H9 (cell line): ENCODE results near the gene CDH4. TPM values are rescaled to one million over a fixed set of nuclear protein-coding genes. Genes with fewer than 3 reads are reported as not detected.

Experiments
- DNase-seq: peaks from one replicate; pipeline ENCODE4 v3.0.0-alpha.2; 2017
- H2AFZ ChIP-seq: one replicate; pipeline ENCODE4 v1.6.1; 2013; ENCODE audit warnings: mild to moderate bottlenecking, low read length, control low read depth, moderate library complexity
- H2AK5ac ChIP-seq: 2 replicates; pipeline ENCODE4 v1.6.1; 2013; ENCODE audit warnings: low read length, control low read depth, mixed read lengths; ENCODE audit not compliant: insufficient read length
- H2BK120ac ChIP-seq: one replicate; pipeline ENCODE4 v1.6.1; 2013; ENCODE audit warnings: low read depth, mild to moderate bottlenecking, low read length, control low read depth, inconsistent platforms; ENCODE audit not compliant: poor library complexity, severe bottlenecking
- H2BK12ac ChIP-seq: 2 replicates; pipeline ENCODE4 v1.6.1; 2013; ENCODE audit warnings: low read length, control low read depth, mixed read lengths, low read depth; ENCODE audit not compliant: insufficient read length
- H2BK15ac ChIP-seq: 2 replicates; pipeline ENCODE4 v1.6.1; 2013; ENCODE audit warnings: low read depth, low read length, control low read depth
- H2BK20ac ChIP-seq: one replicate; pipeline ENCODE4 v1.6.1; 2013; ENCODE audit warnings: low read depth, mild to moderate bottlenecking, low read length, control low read depth, inconsistent platforms; ENCODE audit not compliant: poor library complexity, severe bottlenecking
- H2BK5ac ChIP-seq: 2 replicates; pipeline ENCODE4 v1.6.1; 2013; ENCODE audit warnings: low read length, control low read depth, mixed read lengths; ENCODE audit not compliant: insufficient read length
- H3K14ac ChIP-seq: 2 replicates; pipeline ENCODE4 v1.6.1; 2013; ENCODE audit warnings: low read length, control low read depth; ENCODE audit not compliant: insufficient read depth
- H3K18ac ChIP-seq: 2 replicates; pipeline ENCODE4 v1.6.1; 2013; ENCODE audit warnings: low read depth, mild to moderate bottlenecking, mixed read lengths, low read length, control low read depth; ENCODE audit not compliant: insufficient read length
- H3K23ac ChIP-seq: 2 replicates; pipeline ENCODE4 v1.6.1; 2013; ENCODE audit warnings: low read length, control low read depth, mixed read lengths, low read depth; ENCODE audit not compliant: insufficient read length
- H3K23me2 ChIP-seq: 2 replicates; pipeline ENCODE4 v1.6.1; 2013; ENCODE audit warnings: low read depth, mild to moderate bottlenecking, mixed read lengths, low read length, control low read depth; ENCODE audit not compliant: insufficient read length, poor library complexity, severe bottlenecking
- H3K27ac ChIP-seq: 2 replicates; pipeline ENCODE4 v1.5.1; 2013; ENCODE audit warnings: low read length, control low read depth, mixed read lengths, low read depth; ENCODE audit not compliant: insufficient read length
- H3K27me3 ChIP-seq: 2 replicates; pipeline ENCODE4 v1.6.1; 2013; ENCODE audit warnings: low read length, control low read depth, inconsistent platforms; ENCODE audit not compliant: insufficient read depth
- H3K4ac ChIP-seq: 2 replicates; pipeline ENCODE4 v1.6.1; 2013; ENCODE audit warnings: low read depth, mild to moderate bottlenecking, control low read depth, inconsistent platforms, low read length, moderate library complexity
- H3K4me1 ChIP-seq: 2 replicates; pipeline ENCODE4 v1.6.1; 2013; ENCODE audit warnings: low read length, control low read depth, inconsistent platforms; ENCODE audit not compliant: insufficient read depth
- H3K4me2 ChIP-seq: 2 replicates; pipeline ENCODE4 v1.6.1; 2013; ENCODE audit warnings: low read length, control low read depth, mixed read lengths; ENCODE audit not compliant: insufficient read length, insufficient read depth
- H3K56ac ChIP-seq: 2 replicates; pipeline ENCODE4 v1.6.1; 2013; ENCODE audit warnings: low read depth, mild to moderate bottlenecking, mixed read lengths, low read length, control low read depth; ENCODE audit not compliant: insufficient read length
- H3K79me1 ChIP-seq: 2 replicates; pipeline ENCODE4 v1.6.1; 2013; ENCODE audit warnings: low read depth, mild to moderate bottlenecking, moderate library complexity, low read length, control low read depth, inconsistent platforms; ENCODE audit not compliant: insufficient read depth, poor library complexity, severe bottlenecking
- H3K79me2 ChIP-seq: 2 replicates; pipeline ENCODE4 v1.6.1; 2013; ENCODE audit warnings: low read length, control low read depth, inconsistent platforms; ENCODE audit not compliant: insufficient read depth
- H3K9ac ChIP-seq: 2 replicates; pipeline ENCODE4 v1.6.1; 2013; ENCODE audit warnings: low read length, control low read depth, mixed read lengths; ENCODE audit not compliant: insufficient read length; ENCODE audit errors: extremely low read depth
- H3K9me3 ChIP-seq: one replicate; pipeline ENCODE4 v1.6.1; 2013; ENCODE audit warnings: low read depth, low read length, inconsistent platforms; ENCODE audit not compliant: control insufficient read depth
- H3T11ph ChIP-seq: one replicate; pipeline ENCODE4 v1.6.1; 2013; ENCODE audit warnings: mild to moderate bottlenecking, low read length, control low read depth, inconsistent platforms
- H4K20me1 ChIP-seq: one replicate; pipeline ENCODE4 v1.6.1; 2013; ENCODE audit not compliant: control insufficient read depth, insufficient read length, insufficient read depth
- H4K5ac ChIP-seq: 2 replicates; pipeline ENCODE4 v1.6.1; 2013; ENCODE audit warnings: low read depth, mild to moderate bottlenecking, mixed read lengths, low read length, control low read depth; ENCODE audit not compliant: insufficient read length
- H4K8ac ChIP-seq: replicated peaks from 2 replicates; pipeline ENCODE4 v1.6.1; 2013; ENCODE audit warnings: low read length, control low read depth, mixed read lengths, low read depth; ENCODE audit not compliant: insufficient read length
- H4K91ac ChIP-seq: 2 replicates; pipeline ENCODE4 v1.6.1; 2013; ENCODE audit warnings: low read depth, mild to moderate bottlenecking, moderate library complexity, mixed read lengths, low read length, control low read depth; ENCODE audit not compliant: insufficient read length
- H3K27ac Mint-ChIP-seq, 3 experiments: 2 replicates in 2 of 3; 3 replicates in 1 of 3; pipeline ENCODE4 v1.8.0; 2020 to 2021; ENCODE audit warnings: mixed read lengths in 3 of 3, mild to moderate bottlenecking in 1 of 3, moderate library complexity in 1 of 3
- H3K27me3 Mint-ChIP-seq: 2 replicates; pipeline ENCODE4 v1.8.0; 2021; ENCODE audit warnings: low read depth, mild to moderate bottlenecking, moderate library complexity, mixed read lengths
- H3K36me3 Mint-ChIP-seq, 3 experiments: 2 replicates in 2 of 3; 3 replicates in 1 of 3; pipeline ENCODE4 v1.8.0; 2020 to 2021; ENCODE audit warnings: low read depth in 3 of 3, mixed read lengths in 3 of 3; ENCODE audit not compliant: insufficient read depth in 1 of 3
- H3K4me1 Mint-ChIP-seq, 2 experiments: 2 replicates each; pipeline ENCODE4 v1.8.0; 2020; ENCODE audit warnings: mixed read lengths in 2 of 2
- H3K4me3 Mint-ChIP-seq, 2 experiments: 2 replicates in 1 of 2; 3 replicates in 1 of 2; pipeline ENCODE4 v1.8.0; 2020 to 2021; ENCODE audit warnings: mild to moderate bottlenecking in 2 of 2, mixed read lengths in 2 of 2, moderate library complexity in 1 of 2
- H3K9me3 Mint-ChIP-seq, 2 experiments: 2 replicates in 1 of 2; 3 replicates in 1 of 2; pipeline ENCODE4 v1.8.0; 2020; ENCODE audit warnings: mild to moderate bottlenecking in 2 of 2, mixed read lengths in 2 of 2, moderate library complexity in 1 of 2
- WGBS: extraction: QIAGEN DNeasy Blood & Tissue Kit; methylation state at CpG from one replicate; pipeline ENCODE4 v1.1.7; 2013; ENCODE audit warnings: missing lambda C conversion rate, low lambda C conversion rate, mixed read lengths; ENCODE audit not compliant: insufficient read length; ENCODE audit errors: extremely low coverage; 5-methylcytosine and 5-hydroxymethylcytosine counted together
- total RNA-seq: library from RNA; stranded (reverse); gene quantifications from 2 replicates; pipeline ENCODE4 v1.2.1, GENCODE V29; 2021
- TF ChIP-seq, protein P1 (sequence below): fragments of 200-600 bp; sonication (generic); conservative IDR thresholded peaks from 3 replicates; pipeline ENCODE4 v1.8.0; 2021; ENCODE audit warnings: antibody characterized with exemption, mild to moderate bottlenecking

Gene CDH4
- total RNA-seq, 1 experiment from 2014 or later, result 3.0 TPM

DNA sequence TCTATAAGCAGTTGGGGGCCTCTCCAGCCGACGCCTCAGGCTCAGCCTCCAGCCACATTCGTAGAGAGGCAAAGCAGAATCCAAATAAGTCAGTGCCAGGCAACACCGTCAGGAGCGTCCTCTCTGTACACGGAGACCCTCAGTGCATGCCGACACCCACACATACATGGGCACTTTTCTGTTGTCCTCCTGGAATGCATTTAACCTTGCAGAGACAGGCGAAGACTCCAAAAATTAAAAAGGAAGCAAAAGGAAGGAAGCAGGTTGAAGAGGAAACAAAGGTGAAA, 487.7 kb downstream of the CDH4 start:
- H3K9ac ChIP-seq, result no peak overlapping the region
- Mint-ChIP-seq H3K9me3 (no peaks in the 10 kb centered on the region), H3K4me1 (no peaks in the 10 kb centered on the region), H3K27ac (no peak overlapping the region), H3K4me3 (no peak overlapping the region), H3K36me3 (no peaks in the 10 kb centered on the region), H3K27me3 (peaks cover 43% of the 10 kb centered on the region)
- no peaks in the 10 kb centered on the region for H4K20me1 ChIP-seq
- peaks cover 2% of the 10 kb centered on the region; the same call in 1 of the 2 replicates for H3K27me3 ChIP-seq
- H2BK12ac ChIP-seq, result no peak overlapping the region
- H2BK120ac ChIP-seq, result no peak overlapping the region
- H2AK5ac ChIP-seq, result no peak overlapping the region
- H3K4me2 ChIP-seq, result no peak overlapping the region
- H4K5ac ChIP-seq, result no peak overlapping the region
- no CpG with 5 or more reads among the region's 8 CpGs for WGBS
- H3T11ph ChIP-seq, result no peak overlapping the region
- H3K4ac ChIP-seq, result no peak overlapping the region
- H3K56ac ChIP-seq, result no peak overlapping the region
- no peak overlapping the region for H2BK15ac ChIP-seq
- no peak overlapping the region for H3K14ac ChIP-seq
- no peaks in the 10 kb centered on the region for H3K23me2 ChIP-seq
- no peaks in the 10 kb centered on the region for H3K79me2 ChIP-seq
- no peak overlapping the region for H3K27ac ChIP-seq
- no peak overlapping the region for H3K18ac ChIP-seq
- H2AFZ ChIP-seq, result no peak overlapping the region
- H2BK5ac ChIP-seq, result no peak overlapping the region
- H2BK20ac ChIP-seq, result no peak overlapping the region
- no peaks in the 10 kb centered on the region for H3K79me1 ChIP-seq
- H4K8ac ChIP-seq, result no peak overlapping the region
- no peaks in the 10 kb centered on the region for H3K9me3 ChIP-seq
- H4K91ac ChIP-seq, result no peak overlapping the region
- no peak for DNase-seq
- H3K23ac ChIP-seq, result no peak overlapping the region
- no peaks in the 10 kb centered on the region for H3K4me1 ChIP-seq
- TF ChIP-seq, protein P1, sequence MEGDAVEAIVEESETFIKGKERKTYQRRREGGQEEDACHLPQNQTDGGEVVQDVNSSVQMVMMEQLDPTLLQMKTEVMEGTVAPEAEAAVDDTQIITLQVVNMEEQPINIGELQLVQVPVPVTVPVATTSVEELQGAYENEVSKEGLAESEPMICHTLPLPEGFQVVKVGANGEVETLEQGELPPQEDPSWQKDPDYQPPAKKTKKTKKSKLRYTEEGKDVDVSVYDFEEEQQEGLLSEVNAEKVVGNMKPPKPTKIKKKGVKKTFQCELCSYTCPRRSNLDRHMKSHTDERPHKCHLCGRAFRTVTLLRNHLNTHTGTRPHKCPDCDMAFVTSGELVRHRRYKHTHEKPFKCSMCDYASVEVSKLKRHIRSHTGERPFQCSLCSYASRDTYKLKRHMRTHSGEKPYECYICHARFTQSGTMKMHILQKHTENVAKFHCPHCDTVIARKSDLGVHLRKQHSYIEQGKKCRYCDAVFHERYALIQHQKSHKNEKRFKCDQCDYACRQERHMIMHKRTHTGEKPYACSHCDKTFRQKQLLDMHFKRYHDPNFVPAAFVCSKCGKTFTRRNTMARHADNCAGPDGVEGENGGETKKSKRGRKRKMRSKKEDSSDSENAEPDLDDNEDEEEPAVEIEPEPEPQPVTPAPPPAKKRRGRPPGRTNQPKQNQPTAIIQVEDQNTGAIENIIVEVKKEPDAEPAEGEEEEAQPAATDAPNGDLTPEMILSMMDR, result no peak
